HEK293 (cell line): ENCODE data around the gene BMPR1A.

ENCODE experiments used
- CTCF ChIA-PET: fragments of 350-600 bp; formaldehyde crosslinking; extraction: SDS; loops from one replicate; lab custom pipeline; 2021; ENCODE audit warnings: antibody characterized with exemption; lab: Yijun Ruan, JAX
- POLR2A ChIA-PET: fragments of 300-600 bp; formaldehyde crosslinking; extraction: SDS; loops from one replicate; lab custom pipeline; 2020; ENCODE audit warnings: antibody characterized with exemption, inconsistent platforms; lab: Yijun Ruan, JAX
- H3K27ac ChIP-seq: fragments of 200-500 bp; sonication (Bioruptor generic); 2 replicates; pipeline ENCODE4 v1.5.1; 2014; ENCODE audit warnings: low read depth, low read length, control low read depth, inconsistent platforms; ENCODE audit errors: extremely low read depth
- H3K36me3 ChIP-seq, 2 experiments: fragments of 200-500 bp in 1 of 2; sonication (Bioruptor generic) in 1 of 2; 1 replicate in 1 of 2; 2 replicates in 1 of 2; pipeline ENCODE4 v1.5.1; 2014 to 2017; ENCODE audit warnings: inconsistent platforms in 2 of 2, low read length in 2 of 2; ENCODE audit not compliant: control insufficient read depth in 2 of 2, insufficient read depth in 1 of 2
- H3K4me1 ChIP-seq: fragments of 200-500 bp; sonication (Bioruptor generic); 2 replicates; pipeline ENCODE4 v1.5.1; 2014; ENCODE audit warnings: mild to moderate bottlenecking, low read length, inconsistent platforms; ENCODE audit not compliant: control insufficient read depth, insufficient read depth
- H3K4me3 ChIP-seq: 2 replicates; pipeline ENCODE4 v1.5.1; 2011; ENCODE audit warnings: low read depth, mild to moderate bottlenecking, control low read depth, low read length, moderate library complexity
- H3K9me3 ChIP-seq: fragments of 200-500 bp; sonication (Bioruptor generic); 2 replicates; pipeline ENCODE4 v1.5.1; 2014; ENCODE audit warnings: low read depth, low read length, inconsistent platforms; ENCODE audit not compliant: control insufficient read depth, insufficient read depth
- PRDM2 ChIP-seq: fragments of 450-650 bp; formaldehyde crosslinking; IDR thresholded peaks from 2 replicates; pipeline ENCODE4 v1.5.1; 2016; ENCODE audit warnings: missing biosample characterization, missing genetic modification characterization, borderline replicate concordance
- ZBTB17 ChIP-seq: fragments of 450-650 bp; formaldehyde crosslinking; IDR thresholded peaks from 2 replicates; pipeline ENCODE4 v1.5.1; 2016; ENCODE audit warnings: missing biosample characterization, missing genetic modification characterization
- ZBTB48 ChIP-seq: fragments of 450-650 bp; formaldehyde crosslinking; IDR thresholded peaks from 2 replicates; pipeline ENCODE4 v1.5.1; 2016; ENCODE audit warnings: missing biosample characterization, missing genetic modification characterization
- ZNF18 ChIP-seq: fragments of 450-650 bp; formaldehyde crosslinking; IDR thresholded peaks from 2 replicates; pipeline ENCODE4 v1.5.1; 2016; ENCODE audit warnings: missing biosample characterization, missing genetic modification characterization
- ZNF394 ChIP-seq: fragments of 450-650 bp; formaldehyde crosslinking; IDR thresholded peaks from 2 replicates; pipeline ENCODE4 v1.5.1; 2016; ENCODE audit warnings: missing biosample characterization, missing genetic modification characterization, mild to moderate bottlenecking, moderate library complexity, borderline replicate concordance
- ZNF596 ChIP-seq: fragments of 450-650 bp; IDR thresholded peaks from 2 replicates; pipeline ENCODE4 v1.5.0; 2018; ENCODE audit warnings: missing biosample characterization, mild to moderate bottlenecking, missing genetic modification characterization, moderate library complexity
- ZNF624 ChIP-seq: fragments of 450-650 bp; formaldehyde crosslinking; IDR thresholded peaks from 2 replicates; pipeline ENCODE4 v1.5.1; 2017; ENCODE audit warnings: missing biosample characterization, missing genetic modification characterization
- ZNF658 ChIP-seq: fragments of 450-650 bp; formaldehyde crosslinking; IDR thresholded peaks from 2 replicates; pipeline ENCODE4; 2016; ENCODE audit warnings: missing biosample characterization, missing genetic modification characterization
- ZNF701 ChIP-seq: fragments of 450-650 bp; formaldehyde crosslinking; IDR thresholded peaks from 2 replicates; pipeline ENCODE4 v1.5.1; 2016; ENCODE audit warnings: missing biosample characterization, missing genetic modification characterization
- ZSCAN18 ChIP-seq: fragments of 450-650 bp; formaldehyde crosslinking; IDR thresholded peaks from 2 replicates; pipeline ENCODE4 v1.5.1; 2016; ENCODE audit warnings: missing biosample characterization, missing genetic modification characterization
- TF ChIP-seq, protein P1 (sequence below): fragments of 450-650 bp; formaldehyde crosslinking; IDR thresholded peaks from 2 replicates; pipeline ENCODE4 v1.5.1; 2016; ENCODE audit warnings: missing biosample characterization, missing genetic modification characterization
- TF ChIP-seq, protein P2 (sequence below): fragments of 450-650 bp; formaldehyde crosslinking; IDR thresholded peaks from 2 replicates; pipeline ENCODE4 v1.5.0; 2017; ENCODE audit warnings: missing biosample characterization, missing genetic modification characterization, borderline replicate concordance
- TF ChIP-seq, protein P3 (sequence below): fragments of 450-650 bp; formaldehyde crosslinking; IDR thresholded peaks from 2 replicates; pipeline ENCODE4 v1.5.1; 2017; ENCODE audit warnings: missing biosample characterization, missing genetic modification characterization

Gene BMPR1A

DNA sequence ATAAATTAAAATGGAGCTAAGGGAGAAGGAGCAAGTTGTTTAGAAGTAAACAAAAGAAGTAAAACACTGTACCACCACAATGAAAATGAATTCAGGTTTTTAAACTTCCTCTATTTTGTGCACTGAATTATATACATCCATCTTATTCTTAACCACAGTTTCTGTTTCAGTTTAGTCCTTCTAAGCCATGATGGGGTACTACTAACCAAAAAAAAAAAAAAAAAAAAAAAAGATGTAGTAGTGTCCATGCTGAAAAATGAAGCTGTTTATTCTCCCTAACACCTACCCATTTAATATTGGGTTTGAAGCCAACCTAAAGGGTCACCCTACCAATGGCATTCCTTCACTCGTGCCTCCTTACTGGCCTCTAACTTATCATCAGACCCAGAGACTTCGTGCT, 3.4 kb upstream of the BMPR1A start:
- CTCF ChIA-PET: interaction anchor here (0.6 to 1.9 kb wide), 4 partner anchors 65 to 160 kb away, joined by 3 to 5 read pairs (median 4); no protein-coding TSS in a partner anchor
- H3K27ac ChIP-seq: no peak overlapping the region
- TF ChIP-seq, protein P1, sequence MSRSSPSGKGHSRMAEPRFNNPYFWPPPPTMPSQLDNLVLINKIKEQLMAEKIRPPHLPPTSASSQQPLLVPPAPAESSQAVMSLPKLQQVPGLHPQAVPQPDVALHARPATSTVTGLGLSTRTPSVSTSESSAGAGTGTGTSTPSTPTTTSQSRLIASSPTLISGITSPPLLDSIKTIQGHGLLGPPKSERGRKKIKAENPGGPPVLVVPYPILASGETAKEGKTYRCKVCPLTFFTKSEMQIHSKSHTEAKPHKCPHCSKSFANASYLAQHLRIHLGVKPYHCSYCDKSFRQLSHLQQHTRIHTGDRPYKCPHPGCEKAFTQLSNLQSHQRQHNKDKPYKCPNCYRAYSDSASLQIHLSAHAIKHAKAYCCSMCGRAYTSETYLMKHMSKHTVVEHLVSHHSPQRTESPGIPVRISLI (tag by site-specific recombination): peak; percentile 66; the same call in 1 of the 2 replicates
- no peak for TF ChIP-seq ZSCAN18 (tag by site-specific recombination)
- TF ChIP-seq, protein P2, sequence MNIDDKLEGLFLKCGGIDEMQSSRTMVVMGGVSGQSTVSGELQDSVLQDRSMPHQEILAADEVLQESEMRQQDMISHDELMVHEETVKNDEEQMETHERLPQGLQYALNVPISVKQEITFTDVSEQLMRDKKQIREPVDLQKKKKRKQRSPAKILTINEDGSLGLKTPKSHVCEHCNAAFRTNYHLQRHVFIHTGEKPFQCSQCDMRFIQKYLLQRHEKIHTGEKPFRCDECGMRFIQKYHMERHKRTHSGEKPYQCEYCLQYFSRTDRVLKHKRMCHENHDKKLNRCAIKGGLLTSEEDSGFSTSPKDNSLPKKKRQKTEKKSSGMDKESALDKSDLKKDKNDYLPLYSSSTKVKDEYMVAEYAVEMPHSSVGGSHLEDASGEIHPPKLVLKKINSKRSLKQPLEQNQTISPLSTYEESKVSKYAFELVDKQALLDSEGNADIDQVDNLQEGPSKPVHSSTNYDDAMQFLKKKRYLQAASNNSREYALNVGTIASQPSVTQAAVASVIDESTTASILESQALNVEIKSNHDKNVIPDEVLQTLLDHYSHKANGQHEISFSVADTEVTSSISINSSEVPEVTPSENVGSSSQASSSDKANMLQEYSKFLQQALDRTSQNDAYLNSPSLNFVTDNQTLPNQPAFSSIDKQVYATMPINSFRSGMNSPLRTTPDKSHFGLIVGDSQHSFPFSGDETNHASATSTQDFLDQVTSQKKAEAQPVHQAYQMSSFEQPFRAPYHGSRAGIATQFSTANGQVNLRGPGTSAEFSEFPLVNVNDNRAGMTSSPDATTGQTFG: no peak
- TF ChIP-seq ZNF394: no peak
- no peaks in the 10 kb centered on the region for H3K4me1 ChIP-seq
- no peaks in the 10 kb centered on the region for H3K9me3 ChIP-seq
- no peak overlapping the region for H3K4me3 ChIP-seq
- POLR2A ChIA-PET: interaction anchor here (0.6 kb wide), 1 partner anchor 32 kb away, joined by 3 read pairs; no protein-coding TSS in a partner anchor
- peaks cover 0 to 4% of the 10 kb centered on the region in 2 experiments; a peak in 1 of 3 replicates for H3K36me3 ChIP-seq

DNA sequence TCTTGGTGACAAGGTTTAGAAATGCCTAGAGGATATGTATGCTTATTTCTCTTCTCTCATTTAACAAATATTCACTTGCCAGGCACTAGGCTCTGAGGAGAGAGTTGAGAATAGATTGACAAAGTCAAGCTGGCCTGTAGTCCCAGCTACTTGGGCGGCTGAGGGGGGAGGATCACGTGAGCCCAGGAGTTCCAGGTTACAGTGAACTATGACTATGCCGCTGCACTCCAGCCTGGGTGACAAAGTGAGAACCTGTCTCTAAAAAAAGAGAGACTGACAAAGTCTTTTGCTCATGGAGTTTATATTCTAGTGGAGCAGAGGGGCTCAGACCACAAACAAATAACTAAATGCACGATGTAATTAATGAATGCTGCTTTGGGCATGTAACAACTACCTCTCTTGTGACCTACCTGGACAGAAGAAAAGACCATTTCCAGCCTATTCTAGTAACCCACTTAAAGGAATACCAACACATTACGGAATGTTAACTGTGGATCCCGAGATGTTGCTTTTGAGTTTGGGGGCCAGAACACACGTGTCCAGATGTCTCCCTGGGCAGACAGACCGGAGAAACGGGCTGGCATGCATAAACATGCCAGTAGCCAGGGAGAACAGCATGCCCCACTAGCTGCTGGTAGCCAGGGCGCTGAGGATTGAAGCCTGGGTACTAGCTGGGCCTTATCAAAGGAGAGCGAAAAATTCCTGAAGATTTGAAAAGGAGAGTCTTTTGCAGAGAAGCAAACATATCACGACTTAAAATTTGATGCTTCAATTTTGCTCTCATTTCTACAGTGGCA, 2.6 kb upstream of the BMPR1A start:
- no peak for TF ChIP-seq ZNF658 (tag by site-specific recombination)
- TF ChIP-seq, protein P3, sequence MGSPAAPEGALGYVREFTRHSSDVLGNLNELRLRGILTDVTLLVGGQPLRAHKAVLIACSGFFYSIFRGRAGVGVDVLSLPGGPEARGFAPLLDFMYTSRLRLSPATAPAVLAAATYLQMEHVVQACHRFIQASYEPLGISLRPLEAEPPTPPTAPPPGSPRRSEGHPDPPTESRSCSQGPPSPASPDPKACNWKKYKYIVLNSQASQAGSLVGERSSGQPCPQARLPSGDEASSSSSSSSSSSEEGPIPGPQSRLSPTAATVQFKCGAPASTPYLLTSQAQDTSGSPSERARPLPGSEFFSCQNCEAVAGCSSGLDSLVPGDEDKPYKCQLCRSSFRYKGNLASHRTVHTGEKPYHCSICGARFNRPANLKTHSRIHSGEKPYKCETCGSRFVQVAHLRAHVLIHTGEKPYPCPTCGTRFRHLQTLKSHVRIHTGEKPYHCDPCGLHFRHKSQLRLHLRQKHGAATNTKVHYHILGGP: no peak
- no peak for TF ChIP-seq ZNF18 (tag by site-specific recombination)
- no peak for TF ChIP-seq ZBTB48 (tag by site-specific recombination)
- TF ChIP-seq ZNF624: no peak
- TF ChIP-seq ZNF701 (tag by site-specific recombination): no peak
- peak; percentile 10; the same call in 1 of the 2 replicates for TF ChIP-seq ZBTB17 (tag by site-specific recombination)
- TF ChIP-seq ZNF596 (tag by site-specific recombination): no peak
- TF ChIP-seq PRDM2: no peak
- TF ChIP-seq, all 188 proteins: peak for 1
- POLR2A ChIA-PET: interaction anchor here (0.6 to 0.9 kb wide), 2 partner anchors 33 to 42 kb away, joined by 3 to 4 read pairs; no protein-coding TSS in a partner anchor
- no peak overlapping the region for H3K4me3 ChIP-seq
- no peaks in the 10 kb centered on the region for H3K4me1 ChIP-seq
- peaks cover 0 to 4% of the 10 kb centered on the region in 2 experiments; a peak in 1 of 3 replicates for H3K36me3 ChIP-seq
- H3K27ac ChIP-seq: no peak overlapping the region
- no peaks in the 10 kb centered on the region for H3K9me3 ChIP-seq
- CTCF ChIA-PET: interaction anchor here (0.6 to 1.9 kb wide), 4 partner anchors 19 to 159 kb away, joined by 3 to 5 read pairs (median 4); no protein-coding TSS in a partner anchor
